NB4 (cell line): Measurements from ENCODE around the gene RANBP1.

Experiments
- POLR2A ChIP-seq: IDR thresholded peaks from 2 replicates; pipeline ENCODE4 v1.6.1; 2011; ENCODE audit warnings: mild to moderate bottlenecking; ENCODE audit not compliant: insufficient read length; ENCODE audit errors: extremely low read depth
- TF ChIP-seq, protein P1 (sequence below): IDR thresholded peaks from 2 replicates; pipeline ENCODE4 v1.6.1; 2011; ENCODE audit warnings: low read depth, low read length
- TF ChIP-seq, protein P2 (sequence below): IDR thresholded peaks from one replicate; pipeline ENCODE4 v1.5.1; 2012; ENCODE audit warnings: low read depth, low read length

GRCh38 chr22:20089226-20089976, 26.5 kb upstream of the RANBP1 start:
- TF ChIP-seq, protein P1, sequence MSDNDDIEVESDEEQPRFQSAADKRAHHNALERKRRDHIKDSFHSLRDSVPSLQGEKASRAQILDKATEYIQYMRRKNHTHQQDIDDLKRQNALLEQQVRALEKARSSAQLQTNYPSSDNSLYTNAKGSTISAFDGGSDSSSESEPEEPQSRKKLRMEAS = no peak
- TF ChIP-seq, protein P2, sequence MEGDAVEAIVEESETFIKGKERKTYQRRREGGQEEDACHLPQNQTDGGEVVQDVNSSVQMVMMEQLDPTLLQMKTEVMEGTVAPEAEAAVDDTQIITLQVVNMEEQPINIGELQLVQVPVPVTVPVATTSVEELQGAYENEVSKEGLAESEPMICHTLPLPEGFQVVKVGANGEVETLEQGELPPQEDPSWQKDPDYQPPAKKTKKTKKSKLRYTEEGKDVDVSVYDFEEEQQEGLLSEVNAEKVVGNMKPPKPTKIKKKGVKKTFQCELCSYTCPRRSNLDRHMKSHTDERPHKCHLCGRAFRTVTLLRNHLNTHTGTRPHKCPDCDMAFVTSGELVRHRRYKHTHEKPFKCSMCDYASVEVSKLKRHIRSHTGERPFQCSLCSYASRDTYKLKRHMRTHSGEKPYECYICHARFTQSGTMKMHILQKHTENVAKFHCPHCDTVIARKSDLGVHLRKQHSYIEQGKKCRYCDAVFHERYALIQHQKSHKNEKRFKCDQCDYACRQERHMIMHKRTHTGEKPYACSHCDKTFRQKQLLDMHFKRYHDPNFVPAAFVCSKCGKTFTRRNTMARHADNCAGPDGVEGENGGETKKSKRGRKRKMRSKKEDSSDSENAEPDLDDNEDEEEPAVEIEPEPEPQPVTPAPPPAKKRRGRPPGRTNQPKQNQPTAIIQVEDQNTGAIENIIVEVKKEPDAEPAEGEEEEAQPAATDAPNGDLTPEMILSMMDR = no peak
- TF ChIP-seq POLR2A = no peak
